Astrocyte (in vitro differentiated cells and primary cell): ENCODE data around the gene FGFR4.

Experiments
- EZH2 ChIP-seq: IDR thresholded peaks from 2 replicates; pipeline ENCODE4 v1.6.1; 2012; ENCODE audit warnings: mild to moderate bottlenecking, low read length, inconsistent platforms; ENCODE audit not compliant: insufficient read depth
- TF ChIP-seq, protein P1 (sequence below): IDR thresholded peaks from 2 replicates; pipeline ENCODE4 v1.5.1; 2011; ENCODE audit warnings: low read depth, mild to moderate bottlenecking, inconsistent platforms, low read length, moderate library complexity; ENCODE audit not compliant: insufficient read depth

DNA sequence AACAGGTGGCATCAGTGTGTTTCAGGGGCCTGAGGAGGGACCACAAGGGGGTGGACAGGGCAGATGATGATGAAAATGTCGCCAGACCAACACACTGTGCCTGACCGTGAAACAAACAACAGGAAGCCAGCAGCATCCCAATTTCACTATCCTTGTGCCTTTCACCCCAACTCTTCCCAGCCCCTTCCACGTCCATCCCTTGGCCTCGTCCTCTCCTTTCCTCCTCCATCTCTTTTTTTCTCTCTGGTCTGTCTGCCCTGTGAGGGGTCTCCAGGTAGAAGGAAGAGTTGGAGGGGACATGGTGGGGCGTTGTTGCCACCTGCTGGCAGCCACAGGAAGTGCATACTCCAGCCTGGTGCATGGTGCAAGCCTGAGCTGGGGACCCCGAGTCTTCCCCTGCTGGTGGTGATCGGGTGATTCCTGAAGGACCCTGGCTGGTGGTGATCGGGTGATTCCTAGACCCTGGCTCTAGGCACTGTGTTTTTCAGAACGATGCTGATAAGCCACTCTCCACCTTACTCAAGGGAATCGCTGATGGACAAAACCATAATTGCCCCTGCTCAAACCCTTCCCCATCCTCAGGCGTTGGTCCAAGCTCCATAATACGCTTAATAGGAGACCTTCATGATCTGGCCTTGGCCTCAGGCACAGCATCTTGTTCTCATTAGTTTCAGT lies 25.1 kb downstream of the FGFR4 start:
- TF ChIP-seq, protein P1, sequence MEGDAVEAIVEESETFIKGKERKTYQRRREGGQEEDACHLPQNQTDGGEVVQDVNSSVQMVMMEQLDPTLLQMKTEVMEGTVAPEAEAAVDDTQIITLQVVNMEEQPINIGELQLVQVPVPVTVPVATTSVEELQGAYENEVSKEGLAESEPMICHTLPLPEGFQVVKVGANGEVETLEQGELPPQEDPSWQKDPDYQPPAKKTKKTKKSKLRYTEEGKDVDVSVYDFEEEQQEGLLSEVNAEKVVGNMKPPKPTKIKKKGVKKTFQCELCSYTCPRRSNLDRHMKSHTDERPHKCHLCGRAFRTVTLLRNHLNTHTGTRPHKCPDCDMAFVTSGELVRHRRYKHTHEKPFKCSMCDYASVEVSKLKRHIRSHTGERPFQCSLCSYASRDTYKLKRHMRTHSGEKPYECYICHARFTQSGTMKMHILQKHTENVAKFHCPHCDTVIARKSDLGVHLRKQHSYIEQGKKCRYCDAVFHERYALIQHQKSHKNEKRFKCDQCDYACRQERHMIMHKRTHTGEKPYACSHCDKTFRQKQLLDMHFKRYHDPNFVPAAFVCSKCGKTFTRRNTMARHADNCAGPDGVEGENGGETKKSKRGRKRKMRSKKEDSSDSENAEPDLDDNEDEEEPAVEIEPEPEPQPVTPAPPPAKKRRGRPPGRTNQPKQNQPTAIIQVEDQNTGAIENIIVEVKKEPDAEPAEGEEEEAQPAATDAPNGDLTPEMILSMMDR, result peak; percentile 93
- no peak for TF ChIP-seq EZH2
